Progenitor cell of endocrine pancreas (in vitro differentiated cells): ENCODE data around the gene RETN. TPM values are rescaled to one million over a fixed set of nuclear protein-coding genes. Genes with fewer than 3 reads are reported as not detected.

ENCODE experiments used
- DNase-seq: peaks from one replicate; pipeline ENCODE4 v3.0.0; 2021; ENCODE audit warnings: low spot score; ENCODE audit not compliant: unreplicated experiment
- H3K27ac Mint-ChIP-seq: 2 replicates; pipeline ENCODE4 v1.8.0; 2021; ENCODE audit warnings: mild to moderate bottlenecking, moderate library complexity, mixed read lengths
- H3K27me3 Mint-ChIP-seq: 2 replicates; pipeline ENCODE4 v1.8.0; 2021; ENCODE audit warnings: mixed read lengths
- H3K36me3 Mint-ChIP-seq: 2 replicates; pipeline ENCODE4 v1.8.0; 2022; ENCODE audit warnings: mixed read lengths; ENCODE audit not compliant: insufficient read depth
- H3K4me1 Mint-ChIP-seq: 2 replicates; pipeline ENCODE4 v1.8.0; 2021; ENCODE audit warnings: low read depth, mixed read lengths
- H3K4me3 Mint-ChIP-seq: 2 replicates; pipeline ENCODE4 v1.8.0; 2021; ENCODE audit warnings: low read depth, mild to moderate bottlenecking, moderate library complexity, mixed read lengths
- H3K9me3 Mint-ChIP-seq: 2 replicates; pipeline ENCODE4 v1.8.0; 2021; ENCODE audit warnings: low read depth, mixed read lengths
- total RNA-seq: library from RNA; stranded (reverse); gene quantifications from 2 replicates; pipeline ENCODE4 v1.2.1, GENCODE V29; 2021
- TF ChIP-seq, protein P1 (sequence below): fragments of 200-600 bp; sonication (generic); IDR thresholded peaks from one replicate; pipeline ENCODE4 v1.5.0; 2021; ENCODE audit warnings: antibody characterized with exemption, mild to moderate bottlenecking; ENCODE audit not compliant: unreplicated experiment

Gene RETN
- total RNA-seq, 1 donor from 2014 or later: not detected

DNA sequence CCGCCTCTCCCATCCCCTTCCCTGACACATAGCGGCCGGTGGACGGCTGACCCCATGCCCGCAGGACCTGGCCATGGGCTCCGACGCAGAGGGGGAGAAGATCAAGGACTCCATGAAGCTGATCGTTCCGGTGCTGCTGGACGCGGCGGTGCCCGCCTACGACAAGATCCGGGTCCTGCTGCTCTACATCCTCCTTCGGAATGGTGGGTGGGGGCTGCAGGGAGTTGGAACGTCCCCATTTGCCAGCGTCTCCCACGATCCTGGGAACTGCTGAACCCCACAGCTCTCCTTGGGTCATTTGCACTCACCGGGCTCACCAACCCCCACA is 24.3 kb upstream of the RETN start:
- Mint-ChIP-seq H3K27ac (no peak overlapping the region), H3K4me3 (no peak overlapping the region), H3K36me3 (peaks cover 6% of the 10 kb centered on the region), H3K27me3 (no peaks in the 10 kb centered on the region), H3K4me1 (no peaks in the 10 kb centered on the region), H3K9me3 (no peaks in the 10 kb centered on the region)
- no peak for DNase-seq
- TF ChIP-seq, protein P1, sequence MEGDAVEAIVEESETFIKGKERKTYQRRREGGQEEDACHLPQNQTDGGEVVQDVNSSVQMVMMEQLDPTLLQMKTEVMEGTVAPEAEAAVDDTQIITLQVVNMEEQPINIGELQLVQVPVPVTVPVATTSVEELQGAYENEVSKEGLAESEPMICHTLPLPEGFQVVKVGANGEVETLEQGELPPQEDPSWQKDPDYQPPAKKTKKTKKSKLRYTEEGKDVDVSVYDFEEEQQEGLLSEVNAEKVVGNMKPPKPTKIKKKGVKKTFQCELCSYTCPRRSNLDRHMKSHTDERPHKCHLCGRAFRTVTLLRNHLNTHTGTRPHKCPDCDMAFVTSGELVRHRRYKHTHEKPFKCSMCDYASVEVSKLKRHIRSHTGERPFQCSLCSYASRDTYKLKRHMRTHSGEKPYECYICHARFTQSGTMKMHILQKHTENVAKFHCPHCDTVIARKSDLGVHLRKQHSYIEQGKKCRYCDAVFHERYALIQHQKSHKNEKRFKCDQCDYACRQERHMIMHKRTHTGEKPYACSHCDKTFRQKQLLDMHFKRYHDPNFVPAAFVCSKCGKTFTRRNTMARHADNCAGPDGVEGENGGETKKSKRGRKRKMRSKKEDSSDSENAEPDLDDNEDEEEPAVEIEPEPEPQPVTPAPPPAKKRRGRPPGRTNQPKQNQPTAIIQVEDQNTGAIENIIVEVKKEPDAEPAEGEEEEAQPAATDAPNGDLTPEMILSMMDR: no peak

DNA sequence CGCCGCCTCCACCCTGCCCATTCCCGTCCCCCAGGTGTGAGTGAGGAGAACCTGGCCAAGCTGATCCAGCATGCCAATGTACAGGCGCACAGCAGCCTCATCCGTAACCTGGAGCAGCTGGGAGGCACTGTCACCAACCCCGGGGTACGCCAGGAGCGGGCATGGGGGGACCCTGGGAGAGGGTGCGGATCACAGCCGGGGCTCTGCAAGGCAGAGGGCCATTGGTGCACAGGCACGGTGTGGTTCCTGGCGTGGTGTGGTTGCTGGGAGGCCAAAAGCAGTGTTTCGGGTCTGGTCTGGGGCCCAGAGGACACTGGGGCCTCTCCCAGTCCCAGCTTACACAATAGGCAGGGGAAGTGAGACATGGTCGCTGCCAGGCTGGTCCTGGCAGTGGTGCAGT is 23.7 kb upstream of the RETN start:
- Mint-ChIP-seq H3K27ac (no peak overlapping the region), H3K36me3 (peaks cover 3% of the 10 kb centered on the region), H3K4me3 (no peak overlapping the region)

DNA sequence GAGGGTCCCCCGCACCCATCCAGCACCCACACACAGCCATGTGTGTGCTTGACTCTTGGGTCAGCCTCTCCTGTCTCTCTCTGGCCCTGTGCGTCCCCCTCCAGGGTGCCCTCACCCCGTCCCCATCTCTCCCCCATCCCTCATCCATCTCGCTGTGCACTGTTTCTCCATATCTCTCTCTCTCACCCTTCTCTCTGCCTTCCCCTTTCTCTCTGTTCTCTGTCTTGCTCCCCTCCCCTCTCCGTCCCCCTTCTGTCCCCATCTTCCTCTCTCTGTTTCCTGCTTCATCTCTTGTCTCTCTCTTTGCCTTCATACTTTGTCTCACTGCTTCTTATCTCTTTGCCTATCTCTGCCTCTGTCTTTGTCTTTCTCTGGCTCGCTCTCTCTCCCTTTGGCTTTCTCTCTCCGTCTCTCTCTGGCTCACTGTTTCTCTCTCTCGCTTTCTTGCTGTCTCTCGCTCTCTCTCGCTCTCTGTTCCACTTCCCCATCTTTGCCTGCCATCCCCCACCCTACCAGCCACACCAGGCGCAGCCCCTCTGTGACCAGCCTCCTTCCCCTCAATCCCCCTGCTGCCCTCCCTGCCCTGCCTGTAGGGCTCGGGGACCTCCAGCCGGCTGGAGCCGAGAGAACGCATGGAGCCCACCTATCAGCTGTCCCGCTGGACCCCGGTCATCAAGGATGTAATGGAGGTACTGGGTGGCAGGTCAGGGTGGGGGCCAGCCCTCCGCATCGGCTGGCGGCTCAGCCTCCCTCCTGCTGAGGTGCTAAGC is 23.0 kb upstream of the RETN start:
- Mint-ChIP-seq H3K9me3 (no peaks in the 10 kb centered on the region), H3K36me3 (peaks cover 3% of the 10 kb centered on the region), H3K27ac (peak overlapping the region; percentile 78), H3K27me3 (peaks cover 2% of the 10 kb centered on the region), H3K4me1 (no peaks in the 10 kb centered on the region), H3K4me3 (no peak overlapping the region)
- DNase-seq: no peak
- TF ChIP-seq, protein P1: no peak

More for the DNA sequence above, 23.7 kb upstream of the RETN start:
- no peak for DNase-seq
- H3K9me3 Mint-ChIP-seq: no peaks in the 10 kb centered on the region
- H3K4me1 Mint-ChIP-seq: no peaks in the 10 kb centered on the region
- TF ChIP-seq, protein P1: no peak
- no peaks in the 10 kb centered on the region for H3K27me3 Mint-ChIP-seq

DNA sequence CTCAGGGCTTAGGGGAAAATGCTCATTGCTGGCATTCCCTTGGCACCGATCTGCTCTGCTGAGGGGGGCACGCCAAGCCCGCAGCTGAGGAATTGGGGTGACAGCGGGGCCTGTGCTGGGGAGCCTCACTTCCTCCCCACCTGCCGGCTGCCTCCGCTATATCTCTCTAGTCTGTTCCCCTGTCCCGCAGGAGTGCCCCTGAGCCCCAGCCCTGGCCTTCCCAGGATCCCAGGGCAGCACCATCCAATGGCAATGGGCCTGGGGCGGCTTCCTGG is 22.5 kb upstream of the RETN start:
- H3K36me3 Mint-ChIP-seq: peaks cover 3% of the 10 kb centered on the region
- H3K27ac Mint-ChIP-seq: no peak overlapping the region
- no peaks in the 10 kb centered on the region for H3K9me3 Mint-ChIP-seq
- no peak overlapping the region for H3K4me3 Mint-ChIP-seq
- TF ChIP-seq, protein P1: no peak
- H3K4me1 Mint-ChIP-seq: no peaks in the 10 kb centered on the region
- H3K27me3 Mint-ChIP-seq: peaks cover 4% of the 10 kb centered on the region
- DNase-seq: no peak

DNA sequence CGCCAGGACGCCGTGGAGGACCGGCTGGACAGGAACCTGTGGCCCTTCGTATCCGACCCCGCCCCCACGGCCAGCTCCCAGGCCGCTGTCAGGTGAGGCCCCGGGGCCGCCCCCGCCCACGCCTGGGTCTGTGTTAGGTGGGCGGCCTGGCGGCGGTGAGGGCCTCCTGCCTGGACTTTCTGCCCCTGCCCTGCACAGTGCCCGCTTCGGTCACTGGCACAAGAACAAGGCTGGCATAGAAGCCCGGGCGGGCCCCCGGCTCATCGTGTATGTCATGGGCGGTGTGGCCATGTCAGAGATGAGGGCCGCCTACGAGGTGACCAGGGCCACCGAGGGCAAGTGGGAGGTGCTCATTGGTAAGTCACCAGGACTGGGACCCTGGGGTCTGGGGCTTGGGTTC is 21.7 kb upstream of the RETN start:
- H3K9me3 Mint-ChIP-seq: no peaks in the 10 kb centered on the region
- no peak overlapping the region for H3K27ac Mint-ChIP-seq
- H3K4me1 Mint-ChIP-seq: peaks cover under 1% of the 10 kb centered on the region
- TF ChIP-seq, protein P1: no peak
- H3K36me3 Mint-ChIP-seq: peaks cover 3% of the 10 kb centered on the region
- no peak overlapping the region for H3K4me3 Mint-ChIP-seq
- no peak for DNase-seq
- H3K27me3 Mint-ChIP-seq: peaks cover 7% of the 10 kb centered on the region
